Uterus (tissue), 4 donors: ENCODE data around the gene UBE2Q1. TPM values are rescaled to one million over a fixed set of nuclear protein-coding genes. Genes with fewer than 3 reads are reported as not detected.

Source experiments
- DNase-seq, 2 donors: peaks; one replicate each; pipeline ENCODE4 v3.0.0-alpha.2; 2019 to 2020
- H3K27ac ChIP-seq, 2 donors: fragments of 200-600 bp; sonication (generic); 1 replicate in 1 of 2; 2 replicates in 1 of 2; pipeline ENCODE4 v1.5.1; 2016 to 2018
- H3K27me3 ChIP-seq, 2 donors: fragments of 200-600 bp; sonication (generic); one replicate each; pipeline ENCODE4 v1.5.1; 2018 to 2019; ENCODE audit warnings: control low read depth in 1 of 2
- H3K36me3 ChIP-seq, 2 donors: fragments of 200-600 bp; sonication (generic); one replicate each; pipeline ENCODE4 v1.5.1; 2019; ENCODE audit warnings: control low read depth in 1 of 2
- H3K4me1 ChIP-seq, 2 donors: fragments of 200-600 bp; sonication (generic); one replicate each; pipeline ENCODE4 v1.5.1; 2018 to 2019; ENCODE audit warnings: control low read depth in 1 of 2
- H3K4me3 ChIP-seq, 2 donors: fragments of 200-600 bp; sonication (generic); 1 replicate in 1 of 2; 2 replicates in 1 of 2; pipeline ENCODE4 v1.5.1; 2018 to 2019; ENCODE audit warnings: mild to moderate bottlenecking in 1 of 2
- H3K9me3 ChIP-seq, 2 donors: fragments of 200-600 bp; sonication (generic); one replicate each; pipeline ENCODE4 v1.5.1; 2019; ENCODE audit warnings: control low read depth in 1 of 2
- POLR2A ChIP-seq, 2 donors: fragments of 450-650 bp; IDR thresholded peaks; one replicate each; pipeline ENCODE4 v1.6.1; 2016; ENCODE audit warnings: antibody characterized with exemption in 2 of 2, mild to moderate bottlenecking in 1 of 2, moderate library complexity in 1 of 2
- intact Hi-C: fragments of 100-400 bp; cut with DNase I; formaldehyde crosslinking; loops from one replicate; pipeline ENCODE4 v1.15.1; 2023; ENCODE audit warnings: low total_unique reads
- total RNA-seq, 4 donors: library from RNA; depleted of rRNA in 3 of 4; stranded (reverse); fragments of >200 nt in 3 of 4; gene quantifications; one replicate each; pipeline versions ENCODE4 v1.1.0 to v1.2.4, GENCODE V29; 2014 to 2023
- TF ChIP-seq, protein P1 (sequence below), 4 experiments: fragments of 200-600 bp in 2 of 4; fragments of 450-650 bp in 2 of 4; sonication (generic) in 2 of 4; IDR thresholded peaks; one replicate each; pipeline ENCODE4 v1.5.1; 2016 to 2019; ENCODE audit warnings: antibody characterized with exemption in 4 of 4, mild to moderate bottlenecking in 2 of 4, moderate library complexity in 1 of 4
- donor health status: DM: yes; HTN: yes; CAD: no.

Gene UBE2Q1
- total RNA-seq, 4 donors from 2014 or later: 5.4 to 69.7 (median 28.4) TPM

DNA sequence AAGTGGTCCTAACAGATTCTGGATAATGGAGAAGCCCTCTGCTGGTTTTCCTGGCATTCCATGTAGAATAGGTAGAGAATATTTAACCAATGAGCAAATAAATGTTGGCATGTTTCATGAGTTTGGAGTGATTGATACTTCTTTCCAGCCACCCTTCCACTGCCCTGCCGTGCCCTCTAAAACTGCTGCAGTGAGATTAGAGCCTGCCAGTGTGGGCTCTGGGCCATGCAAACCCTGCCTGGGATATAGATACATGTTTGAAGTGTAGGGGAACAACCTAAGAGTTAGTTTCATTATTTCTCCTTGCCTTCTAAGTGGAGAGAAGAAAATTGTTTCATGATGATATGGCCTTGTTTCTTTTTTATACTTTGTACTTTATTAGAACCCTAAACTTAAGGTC lies 10.4 kb downstream of the UBE2Q1 start:
- no peak overlapping the region for H3K4me3 ChIP-seq
- H3K9me3 ChIP-seq: no peaks in the 10 kb centered on the region
- no peak for DNase-seq
- TF ChIP-seq, protein P1, sequence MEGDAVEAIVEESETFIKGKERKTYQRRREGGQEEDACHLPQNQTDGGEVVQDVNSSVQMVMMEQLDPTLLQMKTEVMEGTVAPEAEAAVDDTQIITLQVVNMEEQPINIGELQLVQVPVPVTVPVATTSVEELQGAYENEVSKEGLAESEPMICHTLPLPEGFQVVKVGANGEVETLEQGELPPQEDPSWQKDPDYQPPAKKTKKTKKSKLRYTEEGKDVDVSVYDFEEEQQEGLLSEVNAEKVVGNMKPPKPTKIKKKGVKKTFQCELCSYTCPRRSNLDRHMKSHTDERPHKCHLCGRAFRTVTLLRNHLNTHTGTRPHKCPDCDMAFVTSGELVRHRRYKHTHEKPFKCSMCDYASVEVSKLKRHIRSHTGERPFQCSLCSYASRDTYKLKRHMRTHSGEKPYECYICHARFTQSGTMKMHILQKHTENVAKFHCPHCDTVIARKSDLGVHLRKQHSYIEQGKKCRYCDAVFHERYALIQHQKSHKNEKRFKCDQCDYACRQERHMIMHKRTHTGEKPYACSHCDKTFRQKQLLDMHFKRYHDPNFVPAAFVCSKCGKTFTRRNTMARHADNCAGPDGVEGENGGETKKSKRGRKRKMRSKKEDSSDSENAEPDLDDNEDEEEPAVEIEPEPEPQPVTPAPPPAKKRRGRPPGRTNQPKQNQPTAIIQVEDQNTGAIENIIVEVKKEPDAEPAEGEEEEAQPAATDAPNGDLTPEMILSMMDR (IDR thresholded peaks at IDR 0.05): no peak
- no peak for TF ChIP-seq POLR2A (IDR thresholded peaks at IDR 0.05)
- H3K36me3 ChIP-seq: no peaks in the 10 kb centered on the region
- no peaks in the 10 kb centered on the region for H3K27me3 ChIP-seq
- intact Hi-C loops: no loop called here
- no peak overlapping the region for H3K27ac ChIP-seq
- H3K4me1 ChIP-seq: no peaks in the 10 kb centered on the region

DNA sequence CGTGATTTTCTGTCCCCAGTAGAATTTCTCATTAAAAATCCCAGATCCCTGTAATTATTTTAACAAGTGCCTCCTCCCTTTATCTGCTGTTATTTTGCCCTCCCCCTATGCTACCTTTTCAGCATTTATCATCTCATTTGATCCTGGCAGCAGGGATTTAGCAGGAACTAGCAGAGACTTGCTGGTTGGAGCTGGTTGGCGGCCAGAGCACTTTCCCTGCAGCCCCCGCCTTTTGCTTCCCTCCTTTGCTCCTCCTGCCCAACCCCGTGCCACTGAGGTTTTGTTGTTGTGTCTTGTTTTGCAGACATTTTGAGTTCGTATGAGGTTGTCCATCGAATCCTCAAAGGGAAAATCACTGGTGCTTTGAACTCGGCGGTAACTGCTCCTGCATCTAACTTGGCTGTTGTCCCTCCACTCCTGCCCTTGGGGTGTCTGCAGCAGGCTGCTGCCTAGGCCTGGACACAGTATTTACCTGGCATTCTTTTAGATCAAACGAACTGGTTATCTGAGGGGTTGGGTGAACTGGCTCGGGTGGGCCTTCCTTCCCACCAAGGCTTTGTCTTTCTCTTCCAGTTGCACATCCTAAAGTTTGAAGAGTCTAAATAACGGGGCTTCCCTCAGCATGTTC lies 11.2 kb downstream of the UBE2Q1 start:
- TF ChIP-seq, protein P1 (IDR thresholded peaks at IDR 0.05): no peak
- TF ChIP-seq POLR2A (IDR thresholded peaks at IDR 0.05): no peak
- DNase-seq: no peak
- no peak overlapping the region for H3K27ac ChIP-seq
- no peaks in the 10 kb centered on the region for H3K4me1 ChIP-seq
- H3K36me3 ChIP-seq: no peaks in the 10 kb centered on the region
- no peaks in the 10 kb centered on the region for H3K9me3 ChIP-seq
- no peak overlapping the region for H3K4me3 ChIP-seq
- intact Hi-C loops: no loop called here
- H3K27me3 ChIP-seq: no peaks in the 10 kb centered on the region

DNA sequence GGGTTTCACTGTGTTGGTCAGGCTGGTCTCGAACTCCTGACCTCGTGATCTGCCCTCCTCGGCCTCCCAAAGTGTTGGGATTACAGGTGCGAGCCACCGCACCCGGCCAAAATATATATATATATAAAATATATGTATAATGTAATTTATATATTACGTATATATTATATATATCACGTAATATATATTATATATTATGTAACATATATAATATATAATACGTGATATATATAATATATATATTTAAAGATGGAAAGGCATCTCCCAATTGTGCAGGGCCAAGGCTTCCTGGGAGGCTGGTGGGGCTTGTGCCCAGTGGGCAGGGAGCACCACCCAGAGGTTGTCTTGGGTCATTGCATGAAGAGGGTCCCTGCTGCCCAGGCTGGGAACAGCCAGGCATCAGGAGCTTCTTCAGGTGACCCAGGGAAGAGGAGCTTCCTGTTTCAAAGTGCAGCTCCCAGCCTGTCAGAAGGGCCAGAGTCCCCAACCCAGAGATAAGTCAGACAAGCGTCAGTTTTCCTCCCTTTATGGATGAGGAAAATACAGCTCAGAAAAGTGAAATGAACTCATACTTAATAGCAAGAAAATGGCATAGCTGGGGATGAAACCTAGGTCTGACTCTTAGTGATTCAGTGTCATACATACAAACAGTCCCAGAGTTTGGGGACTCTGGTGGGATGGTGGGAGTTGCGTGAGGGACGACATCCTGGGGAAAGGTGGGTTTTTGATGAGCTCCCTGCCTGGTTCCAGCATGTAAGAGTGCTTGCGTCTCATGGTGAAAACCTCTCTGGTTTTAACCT lies 12.0 kb downstream of the UBE2Q1 start:
- H3K27ac ChIP-seq: no peak overlapping the region

DNA sequence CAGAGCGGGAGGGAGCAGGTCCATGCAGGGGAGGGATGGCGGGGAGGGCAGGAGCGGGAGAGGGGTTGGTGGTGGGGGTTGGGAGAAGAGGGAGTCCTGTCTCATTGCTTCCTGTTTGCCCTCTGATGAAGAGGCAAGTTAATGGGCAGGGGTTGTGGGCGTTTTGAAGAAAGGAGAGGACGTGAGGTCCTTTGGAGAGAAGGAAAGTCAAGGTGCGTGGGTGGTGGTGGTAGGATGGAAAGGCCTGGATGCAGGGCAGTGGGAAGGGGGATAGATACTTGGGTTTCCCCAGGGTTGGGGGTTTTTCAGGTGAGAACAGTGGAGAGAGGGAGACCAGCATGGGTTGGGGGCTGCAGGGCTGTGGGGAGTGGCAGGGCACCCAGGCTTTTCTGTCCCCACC lies 17.2 kb downstream of the UBE2Q1 start:
- DNase-seq: no peak
- Histone ChIP-seq H3K27ac (no peak overlapping the region), H3K27me3 (no peaks in the 10 kb centered on the region), H3K9me3 (no peaks in the 10 kb centered on the region), H3K4me3 (no peak overlapping the region), H3K4me1 (no peaks in the 10 kb centered on the region), H3K36me3 (no peaks in the 10 kb centered on the region)
- intact Hi-C loops: loop anchor here (5.0 kb wide), 1 partner anchor 59 kb away; no protein-coding TSS in a partner anchor
- TF ChIP-seq, protein P1 (IDR thresholded peaks at IDR 0.05): no peak
- no peak for TF ChIP-seq POLR2A (IDR thresholded peaks at IDR 0.05)

More for the DNA sequence above, 12.0 kb downstream of the UBE2Q1 start:
- H3K9me3 ChIP-seq: no peaks in the 10 kb centered on the region
- H3K4me3 ChIP-seq: no peak overlapping the region
- H3K4me1 ChIP-seq: no peaks in the 10 kb centered on the region
- peak in 1 of 2 donors; percentile 39 for DNase-seq
- intact Hi-C loops: no loop called here
- no peaks in the 10 kb centered on the region for H3K36me3 ChIP-seq
- TF ChIP-seq, protein P1 (IDR thresholded peaks at IDR 0.05): peak; percentile 42 to 63 (median 58)
- TF ChIP-seq POLR2A (IDR thresholded peaks at IDR 0.05): no peak
- no peaks in the 10 kb centered on the region for H3K27me3 ChIP-seq
